HepG2 (cell line): Measurements from ENCODE around the gene THEM5. TPM values are rescaled to one million over a fixed set of nuclear protein-coding genes. Genes with fewer than 3 reads are reported as not detected.

ENCODE experiments used
- ATAC-seq: fragments of 200-7000 bp; cut with Tn5 transposase; 3 replicates; pipeline ENCODE4 v1.9.1; 2020; ENCODE audit warnings: mild to moderate bottlenecking, moderate library complexity
- BruUV-seq: library from RNA; stranded (reverse); fragments of 400-500 nt; replicated peaks from 2 replicates; lab custom pipeline; 2021; lab: Mats Ljungman, UMichigan
- CTCF ChIA-PET: fragments of 300-600 bp; formaldehyde crosslinking; extraction: SDS; loops from one replicate; lab custom pipeline; 2021; ENCODE audit warnings: low total read pairs, inconsistent platforms, low intra/inter-chr PET ratio; lab: Yijun Ruan, JAX
- POLR2A ChIA-PET: fragments of 350-600 bp; sonication (Branson Sonifier 250); formaldehyde crosslinking; loops from one replicate; lab custom pipeline; 2020; ENCODE audit warnings: antibody characterized with exemption, inconsistent platforms; lab: Yijun Ruan, JAX
- DNase-seq: peaks from one replicate; pipeline ENCODE4 v3.0.0-alpha.2; 2015; ENCODE audit warnings: low spot score
- FAIRE-seq: peaks from 3 replicates; lab custom pipeline; 2011; peaks lifted over from hg19 to GRCh38; lab: Jason Lieb, UNC
- H2AFZ ChIP-seq: one replicate; pipeline ENCODE4 v1.6.1; 2011; ENCODE audit warnings: low read length, inconsistent platforms
- H3K27ac ChIP-seq: fragments of 300-600 bp; 3 replicates; pipeline ENCODE4 v1.8.0; 2011; ENCODE audit warnings: mixed run types, mild to moderate bottlenecking, mixed read lengths, low read length, inconsistent platforms; ENCODE audit not compliant: insufficient read depth; ENCODE audit errors: extremely low read length
- H3K27me3 ChIP-seq, 2 experiments: fragments of 200-600 bp in 1 of 2; 2 replicates in 1 of 2; 3 replicates in 1 of 2; pipeline versions ENCODE4 v1.6.0 to v1.8.0; 2011; ENCODE audit warnings: low read length in 2 of 2, mild to moderate bottlenecking in 2 of 2, moderate library complexity in 2 of 2, inconsistent platforms in 1 of 2; ENCODE audit not compliant: insufficient read depth in 2 of 2, control insufficient read depth in 1 of 2
- H3K36me3 ChIP-seq, 2 experiments: fragments of 200-600 bp in 1 of 2; replicated peaks in 1 of 2; 2 replicates in 1 of 2; 3 replicates in 1 of 2; pipeline versions ENCODE4 v1.5.1 to v1.8.0; 2011; ENCODE audit warnings: low read length in 2 of 2, inconsistent platforms in 1 of 2; ENCODE audit not compliant: insufficient read depth in 2 of 2, control insufficient read depth in 1 of 2
- H3K4me1 ChIP-seq: 2 replicates; pipeline ENCODE4 v1.5.1; 2012; ENCODE audit warnings: low read length, inconsistent platforms; ENCODE audit not compliant: insufficient read depth
- H3K4me2 ChIP-seq: 2 replicates; pipeline ENCODE4 v1.6.0; 2011; ENCODE audit warnings: low read depth, low read length, inconsistent platforms
- H3K4me3 ChIP-seq, 3 experiments: fragments of 200-600 bp in 1 of 3; sonication (generic), shearing (Covaris generic) in 1 of 3; replicated peaks in 1 of 3; 2 replicates each; pipeline ENCODE4 v1.5.1; 2011 to 2016; ENCODE audit warnings: low read length in 3 of 3, inconsistent platforms in 2 of 3, low read depth in 2 of 3, mild to moderate bottlenecking in 2 of 3, control low read depth in 1 of 3, mixed read lengths in 1 of 3; ENCODE audit not compliant: insufficient read depth in 1 of 3
- H3K79me2 ChIP-seq: one replicate; pipeline ENCODE4 v1.6.1; 2011; ENCODE audit warnings: low read length, inconsistent platforms; ENCODE audit not compliant: insufficient read depth
- H3K9ac ChIP-seq: 2 replicates; pipeline ENCODE4 v1.6.0; 2011; ENCODE audit warnings: mild to moderate bottlenecking, low read depth, low read length, inconsistent platforms; ENCODE audit not compliant: insufficient read depth
- H3K9me3 ChIP-seq: 2 replicates; pipeline ENCODE4 v1.5.1; 2012; ENCODE audit warnings: mild to moderate bottlenecking, low read length
- H4K20me1 ChIP-seq: 2 replicates; pipeline ENCODE4 v1.6.0; 2011; ENCODE audit warnings: inconsistent platforms, mild to moderate bottlenecking, low read length, moderate library complexity; ENCODE audit not compliant: insufficient read depth
- HOXD1 ChIP-seq: sonication (generic); formaldehyde crosslinking; IDR thresholded peaks from 2 replicates; pipeline ENCODE4 v1.5.0; 2020; ENCODE audit warnings: missing genetic modification reagents
- KDM5A ChIP-seq: fragments of 200-600 bp; sonication (generic); IDR thresholded peaks from 2 replicates; pipeline ENCODE4 v1.7.0; 2018; ENCODE audit warnings: antibody characterized with exemption, mild to moderate bottlenecking, low read length, borderline replicate concordance
- KMT2A ChIP-seq: sonication (generic); formaldehyde crosslinking; IDR thresholded peaks from 2 replicates; pipeline ENCODE4 v1.4.0; 2020; ENCODE audit warnings: missing genetic modification reagents
- NFE2L2 ChIP-seq: fragments of 150-350 bp; IDR thresholded peaks from 2 replicates; pipeline ENCODE4 v1.6.1; 2014; ENCODE audit warnings: low read length
- NFIC ChIP-seq: IDR thresholded peaks from 2 replicates; pipeline ENCODE4 v1.6.1; 2012; ENCODE audit warnings: mild to moderate bottlenecking, low read length, inconsistent platforms
- SALL1 ChIP-seq: sonication (generic); formaldehyde crosslinking; IDR thresholded peaks from 2 replicates; pipeline ENCODE4 v1.8.0; 2022; ENCODE audit warnings: mild to moderate bottlenecking, missing genetic modification reagents
- SPEN ChIP-seq: sonication (generic); formaldehyde crosslinking; IDR thresholded peaks from 2 replicates; pipeline ENCODE4 v1.5.1; 2020; ENCODE audit warnings: low read depth, mild to moderate bottlenecking, missing genetic modification reagents
- ZBTB37 ChIP-seq: sonication (generic); formaldehyde crosslinking; IDR thresholded peaks from 2 replicates; pipeline ENCODE4 v1.4.0; 2020; ENCODE audit warnings: mild to moderate bottlenecking, missing genetic modification reagents
- ZKSCAN8 ChIP-seq: IDR thresholded peaks from 2 replicates; pipeline ENCODE4 v1.6.1; 2016; ENCODE audit warnings: borderline replicate concordance, missing genetic modification reagents, missing compliant biosample characterization
- ZNF180 ChIP-seq: sonication (generic); formaldehyde crosslinking; IDR thresholded peaks from 2 replicates; pipeline ENCODE4 v1.4.0; 2020; ENCODE audit warnings: low read depth, missing genetic modification reagents, borderline replicate concordance
- ZNF335 ChIP-seq: sonication (generic); formaldehyde crosslinking; IDR thresholded peaks from 2 replicates; pipeline ENCODE4 v1.4.0; 2020; ENCODE audit warnings: missing genetic modification reagents
- ZNF552 ChIP-seq: sonication (generic); formaldehyde crosslinking; IDR thresholded peaks from 2 replicates; pipeline ENCODE4 v1.9.0; 2022; ENCODE audit warnings: missing genetic modification reagents, mild to moderate bottlenecking, borderline replicate concordance
- ZNF670 ChIP-seq: sonication (generic); formaldehyde crosslinking; IDR thresholded peaks from 2 replicates; pipeline ENCODE4 v1.8.0; 2022; ENCODE audit warnings: mild to moderate bottlenecking, missing genetic modification reagents, borderline replicate concordance
- ZNF850 ChIP-seq: sonication (generic); formaldehyde crosslinking; conservative IDR thresholded peaks from 2 replicates; pipeline ENCODE4 v1.9.0; 2021; ENCODE audit warnings: mild to moderate bottlenecking, missing genetic modification reagents
- ZSCAN29 ChIP-seq: sonication (generic); formaldehyde crosslinking; conservative IDR thresholded peaks from 2 replicates; pipeline ENCODE4 v1.4.0; 2020; ENCODE audit warnings: mild to moderate bottlenecking, missing genetic modification reagents
- WGBS: methylation state at CpG from one replicate; pipeline ENCODE4 v1.1.6; 2017; ENCODE audit warnings: low lambda C conversion rate; 5-methylcytosine and 5-hydroxymethylcytosine counted together
- in situ Hi-C: cut with HindIII; loops from 2 replicates; pipeline ENCODE4 v1.10.0; 2017; ENCODE audit warnings: low pct_unique_long_range_greater_than_20kb; ENCODE audit not compliant: extremely low pct_ligation_motif_present
- intact Hi-C: fragments of 100-400 bp; cut with micrococcal nuclease; formaldehyde crosslinking; loops from one replicate; pipeline ENCODE4 v1.10.0; 2022; ENCODE audit not compliant: unreplicated experiment
- polyA plus RNA-seq, 8 experiments: library from polyadenylated mRNA; depleted of rRNA in 3 of 8; stranded (reverse) in 7 of 8; unstranded in 1 of 8; fragments of >200 nt; fragmentation: Illumina TruSeq in 4 of 8; extraction: Trizol in 4 of 8; gene quantifications; 2 replicates each; pipeline versions ENCODE4 v1.2.1 to v1.2.3, GENCODE V29; 2011 to 2016; ENCODE audit warnings: low read depth in 4 of 8, missing spikeins in 1 of 8, mixed read lengths in 1 of 8; ENCODE audit not compliant: insufficient read depth in 1 of 8
- total RNA-seq, 5 experiments: library from RNA; depleted of rRNA; stranded (reverse); fragments of >200 nt; fragmentation: Illumina TruSeq; extraction: Trizol; gene quantifications; 2 replicates each; pipeline ENCODE4 v1.2.3, GENCODE V29; 2016; ENCODE audit warnings: low read depth in 1 of 5
- TF ChIP-seq, protein P1 (sequence below): sonication (generic); formaldehyde crosslinking; IDR thresholded peaks from 2 replicates; pipeline ENCODE4 v1.5.1; 2020; ENCODE audit warnings: mild to moderate bottlenecking, missing genetic modification reagents, moderate library complexity
- TF ChIP-seq, protein P2 (sequence below): sonication (generic); formaldehyde crosslinking; IDR thresholded peaks from 2 replicates; pipeline ENCODE4 v1.9.0; 2022; ENCODE audit warnings: low read depth, missing genetic modification reagents
- TF ChIP-seq, protein P3 (sequence below): IDR thresholded peaks from 2 replicates; pipeline ENCODE4 v1.6.1; 2018; ENCODE audit warnings: missing genetic modification reagents, mild to moderate bottlenecking, missing compliant biosample characterization

THEM5 gene
- total and polyA plus RNA-seq, 2 of the 13 experiments (the other 11 are each of a cell fraction or from before 2014, with no cell fraction given) = not detected

- no peak overlapping the region for H3K4me3 ChIP-seq
- 5% methylated on average over 10 of the region's 11 CpGs for WGBS
- FAIRE-seq = no peak
- CTCF ChIA-PET = no interaction called here
- in situ Hi-C loops = no loop called here
- POLR2A ChIA-PET = no interaction called here
- H3K79me2 ChIP-seq = no peaks in the 10 kb centered on the region
- intact Hi-C loops = no loop called here
- H3K36me3 ChIP-seq = no peaks in the 10 kb centered on the region
- DNase-seq = no peak
- no peak for ATAC-seq
- no TSS peak for BruUV-seq
- H3K27ac ChIP-seq = no peak overlapping the region
- no peak overlapping the region for H2AFZ ChIP-seq
- H3K4me1 ChIP-seq = peaks cover 9% of the 10 kb centered on the region
- peaks cover 1 to 57% of the 10 kb centered on the region in 2 experiments; a peak in 2 of 5 replicates for H3K27me3 ChIP-seq
- no peak overlapping the region for H3K4me2 ChIP-seq
- H4K20me1 ChIP-seq = no peaks in the 10 kb centered on the region
- no peaks in the 10 kb centered on the region for H3K9me3 ChIP-seq
- H3K9ac ChIP-seq = no peak overlapping the region
- TF ChIP-seq HOXD1 (no peak), NFE2L2 (no peak), SALL1 (CRISPR knock-in tag) (no peak), ZKSCAN8 (CRISPR knock-in tag) (no peak), ZNF180 (CRISPR knock-in tag) (no peak), NFIC (no peak), ZSCAN29 (CRISPR knock-in tag) (no peak), KDM5A (no peak), ZNF552 (CRISPR knock-in tag) (no peak), ZNF335 (CRISPR knock-in tag) (no peak), ZBTB37 (CRISPR knock-in tag) (no peak), KMT2A (CRISPR knock-in tag) (no peak), ZNF850 (CRISPR knock-in tag) (no peak), SPEN (CRISPR knock-in tag) (no peak), ZNF670 (CRISPR knock-in tag) (no peak)
- TF ChIP-seq, protein P1, sequence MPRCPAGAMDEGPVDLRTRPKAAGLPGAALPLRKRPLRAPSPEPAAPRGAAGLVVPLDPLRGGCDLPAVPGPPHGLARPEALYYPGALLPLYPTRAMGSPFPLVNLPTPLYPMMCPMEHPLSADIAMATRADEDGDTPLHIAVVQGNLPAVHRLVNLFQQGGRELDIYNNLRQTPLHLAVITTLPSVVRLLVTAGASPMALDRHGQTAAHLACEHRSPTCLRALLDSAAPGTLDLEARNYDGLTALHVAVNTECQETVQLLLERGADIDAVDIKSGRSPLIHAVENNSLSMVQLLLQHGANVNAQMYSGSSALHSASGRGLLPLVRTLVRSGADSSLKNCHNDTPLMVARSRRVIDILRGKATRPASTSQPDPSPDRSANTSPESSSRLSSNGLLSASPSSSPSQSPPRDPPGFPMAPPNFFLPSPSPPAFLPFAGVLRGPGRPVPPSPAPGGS (CRISPR knock-in tag) = no peak
- TF ChIP-seq, protein P2, sequence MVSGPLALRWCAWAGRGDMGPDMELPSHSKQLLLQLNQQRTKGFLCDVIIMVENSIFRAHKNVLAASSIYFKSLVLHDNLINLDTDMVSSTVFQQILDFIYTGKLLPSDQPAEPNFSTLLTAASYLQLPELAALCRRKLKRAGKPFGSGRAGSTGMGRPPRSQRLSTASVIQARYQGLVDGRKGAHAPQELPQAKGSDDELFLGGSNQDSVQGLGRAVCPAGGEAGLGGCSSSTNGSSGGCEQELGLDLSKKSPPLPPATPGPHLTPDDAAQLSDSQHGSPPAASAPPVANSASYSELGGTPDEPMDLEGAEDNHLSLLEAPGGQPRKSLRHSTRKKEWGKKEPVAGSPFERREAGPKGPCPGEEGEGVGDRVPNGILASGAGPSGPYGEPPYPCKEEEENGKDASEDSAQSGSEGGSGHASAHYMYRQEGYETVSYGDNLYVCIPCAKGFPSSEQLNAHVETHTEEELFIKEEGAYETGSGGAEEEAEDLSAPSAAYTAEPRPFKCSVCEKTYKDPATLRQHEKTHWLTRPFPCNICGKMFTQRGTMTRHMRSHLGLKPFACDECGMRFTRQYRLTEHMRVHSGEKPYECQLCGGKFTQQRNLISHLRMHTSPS (CRISPR knock-in tag) = no peak
- TF ChIP-seq, protein P3, sequence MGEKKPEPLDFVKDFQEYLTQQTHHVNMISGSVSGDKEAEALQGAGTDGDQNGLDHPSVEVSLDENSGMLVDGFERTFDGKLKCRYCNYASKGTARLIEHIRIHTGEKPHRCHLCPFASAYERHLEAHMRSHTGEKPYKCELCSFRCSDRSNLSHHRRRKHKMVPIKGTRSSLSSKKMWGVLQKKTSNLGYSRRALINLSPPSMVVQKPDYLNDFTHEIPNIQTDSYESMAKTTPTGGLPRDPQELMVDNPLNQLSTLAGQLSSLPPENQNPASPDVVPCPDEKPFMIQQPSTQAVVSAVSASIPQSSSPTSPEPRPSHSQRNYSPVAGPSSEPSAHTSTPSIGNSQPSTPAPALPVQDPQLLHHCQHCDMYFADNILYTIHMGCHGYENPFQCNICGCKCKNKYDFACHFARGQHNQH (CRISPR knock-in tag) = no peak
Observed at GRCh38 chr1:151847867-151848596, 5.5 kb downstream of the THEM5 start.
